ENCODE data around the gene ERGIC3. TPM values are rescaled to one million over a fixed set of nuclear protein-coding genes. Genes with fewer than 3 reads are reported as not detected.

The ERGIC3 gene
- total RNA-seq, result 100 to 1,000 TPM; 106 to 199 (median 153) TPM

DNA sequence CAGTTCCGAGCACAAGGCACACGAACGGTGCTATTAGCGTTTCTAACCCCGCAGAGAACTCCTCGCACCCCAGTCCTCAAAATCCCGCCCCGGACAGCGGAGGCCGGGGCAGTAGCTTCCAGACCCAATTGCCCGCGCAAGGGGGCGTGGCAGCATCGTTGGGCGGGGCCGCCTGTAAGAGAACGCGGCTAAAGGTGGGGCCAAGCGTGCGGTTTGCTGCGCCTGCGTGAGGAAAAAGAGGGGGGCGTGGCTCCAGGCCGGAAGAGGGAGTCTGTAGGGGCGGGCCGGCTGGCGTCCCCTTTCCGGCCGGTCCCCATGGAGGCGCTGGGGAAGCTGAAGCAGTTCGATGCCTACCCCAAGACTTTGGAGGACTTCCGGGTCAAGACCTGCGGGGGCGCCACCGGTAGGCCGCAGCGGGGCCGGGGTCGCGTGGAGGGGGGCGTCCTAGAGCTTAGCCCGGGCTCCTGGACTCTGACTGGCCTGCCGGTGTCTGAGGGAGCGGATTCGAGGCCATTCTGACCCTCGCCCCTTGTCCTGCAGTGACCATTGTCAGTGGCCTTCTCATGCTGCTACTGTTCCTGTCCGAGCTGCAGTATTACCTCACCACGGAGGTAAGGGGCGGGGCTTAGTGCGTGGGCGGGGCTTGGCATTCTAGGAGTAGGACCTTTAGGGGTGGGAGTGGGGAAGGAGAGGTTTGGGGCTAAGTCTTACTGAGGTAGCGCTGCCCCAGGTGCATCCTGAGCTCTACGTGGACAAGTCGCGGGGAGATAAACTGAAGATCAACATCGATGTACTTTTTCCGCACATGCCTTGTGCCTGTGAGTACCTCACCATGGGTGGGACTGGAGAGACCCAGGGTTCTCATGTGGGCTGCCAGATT lies at the start of gene ERGIC3:
Gene ERGIC3 (plus strand): TSS at position 296 of the 880 bp plus-strand sequence. CDS start 20 bp downstream, at position 316.
- Histone ChIP-seq H3K4me3 (peak within 1 kb of the TSS; percentile 76 to 79 (median 78)), H3K27ac (peak within 1 kb of the TSS in 3 of 4 donors; percentile 75 to 82 (median 75)), H3K36me3 (peaks cover 0 to 39% (median 0%) of the 10 kb centered on the region in 3 donors), H3K9me3 (no peaks in the 10 kb centered on the region), H3K27me3 (no peaks in the 10 kb centered on the region), H3K4me1 (peaks cover 0 to 21% (median 5%) of the 10 kb centered on the region in 4 donors)
- DNase-seq (ENCODE audit: low spot score in 2 of 2), result peak; percentile 95 to 97
- WGBS, 2 donors, result 4 to 5% methylated on average over 44 to 54 of the region's 57 CpGs
- TF ChIP-seq EP300 (IDR thresholded peaks at IDR 0.05) (peak; percentile 74 to 83), POLR2A (IDR thresholded peaks at IDR 0.05) (no peak)
- TF ChIP-seq, protein P1, sequence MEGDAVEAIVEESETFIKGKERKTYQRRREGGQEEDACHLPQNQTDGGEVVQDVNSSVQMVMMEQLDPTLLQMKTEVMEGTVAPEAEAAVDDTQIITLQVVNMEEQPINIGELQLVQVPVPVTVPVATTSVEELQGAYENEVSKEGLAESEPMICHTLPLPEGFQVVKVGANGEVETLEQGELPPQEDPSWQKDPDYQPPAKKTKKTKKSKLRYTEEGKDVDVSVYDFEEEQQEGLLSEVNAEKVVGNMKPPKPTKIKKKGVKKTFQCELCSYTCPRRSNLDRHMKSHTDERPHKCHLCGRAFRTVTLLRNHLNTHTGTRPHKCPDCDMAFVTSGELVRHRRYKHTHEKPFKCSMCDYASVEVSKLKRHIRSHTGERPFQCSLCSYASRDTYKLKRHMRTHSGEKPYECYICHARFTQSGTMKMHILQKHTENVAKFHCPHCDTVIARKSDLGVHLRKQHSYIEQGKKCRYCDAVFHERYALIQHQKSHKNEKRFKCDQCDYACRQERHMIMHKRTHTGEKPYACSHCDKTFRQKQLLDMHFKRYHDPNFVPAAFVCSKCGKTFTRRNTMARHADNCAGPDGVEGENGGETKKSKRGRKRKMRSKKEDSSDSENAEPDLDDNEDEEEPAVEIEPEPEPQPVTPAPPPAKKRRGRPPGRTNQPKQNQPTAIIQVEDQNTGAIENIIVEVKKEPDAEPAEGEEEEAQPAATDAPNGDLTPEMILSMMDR (IDR thresholded peaks at IDR 0.05), result peak in 1 of 5 experiments; percentile 20

DNA sequence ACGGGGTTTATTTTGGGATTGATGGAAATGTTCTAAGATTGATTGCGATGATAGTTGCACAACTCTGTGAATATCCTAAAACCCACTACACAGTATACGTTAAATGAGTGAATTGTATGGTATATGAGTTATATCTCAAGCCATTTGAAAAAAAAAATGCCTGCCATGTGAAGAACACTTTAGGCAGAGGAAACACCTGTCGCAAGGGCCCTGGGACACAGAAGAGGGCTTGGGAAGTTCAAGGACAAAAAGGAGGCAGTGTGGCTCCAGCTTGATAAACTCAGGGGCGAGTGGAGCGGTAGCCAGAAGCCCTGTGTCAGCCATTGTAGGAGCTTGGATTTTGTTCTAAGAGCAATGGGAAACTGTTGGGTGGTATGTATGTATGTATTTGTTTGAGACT lies 49.5 kb upstream of the ERGIC3 start:
- no peak for TF ChIP-seq EP300 (IDR thresholded peaks at IDR 0.05)
- 94 to 95% methylated on average over 6 of the region's 6 CpGs for WGBS, 2 donors
- H3K36me3 ChIP-seq, result peaks cover 0 to 98% (median 30%) of the 10 kb centered on the region in 3 donors

DNA sequence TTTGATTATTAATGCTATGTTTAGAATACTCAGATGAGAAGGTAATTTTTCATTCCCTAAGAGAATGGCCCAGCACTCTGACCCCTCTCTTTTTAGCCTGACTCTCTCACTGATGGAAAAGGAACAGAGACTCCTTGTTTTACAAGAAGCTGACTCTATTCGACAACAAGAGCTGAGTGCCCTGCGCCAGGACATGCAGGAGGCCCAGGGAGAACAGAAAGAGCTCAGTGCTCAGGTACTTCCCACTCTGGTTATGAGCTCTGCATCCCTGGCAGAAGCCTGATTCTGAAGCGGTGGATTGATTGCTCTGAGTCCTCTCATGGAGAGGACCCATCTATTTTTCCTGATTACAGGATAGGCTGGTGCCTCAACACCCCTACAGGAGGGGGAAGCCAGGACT lies 45.4 kb upstream of the ERGIC3 start:
- 66 to 67% methylated on average over 3 of the region's 3 CpGs for WGBS, 2 donors
- no peak overlapping the region for H3K27ac ChIP-seq
- H3K27me3 ChIP-seq, result no peaks in the 10 kb centered on the region

More for the DNA sequence above, 49.5 kb upstream of the ERGIC3 start:
- no peak overlapping the region for H3K27ac ChIP-seq
- no peaks in the 10 kb centered on the region for H3K4me1 ChIP-seq
- H3K27me3 ChIP-seq, result no peaks in the 10 kb centered on the region
- DNase-seq (ENCODE audit: low spot score in 2 of 2), result no peak
- no peaks in the 10 kb centered on the region for H3K9me3 ChIP-seq
- no peak overlapping the region for H3K4me3 ChIP-seq

DNA sequence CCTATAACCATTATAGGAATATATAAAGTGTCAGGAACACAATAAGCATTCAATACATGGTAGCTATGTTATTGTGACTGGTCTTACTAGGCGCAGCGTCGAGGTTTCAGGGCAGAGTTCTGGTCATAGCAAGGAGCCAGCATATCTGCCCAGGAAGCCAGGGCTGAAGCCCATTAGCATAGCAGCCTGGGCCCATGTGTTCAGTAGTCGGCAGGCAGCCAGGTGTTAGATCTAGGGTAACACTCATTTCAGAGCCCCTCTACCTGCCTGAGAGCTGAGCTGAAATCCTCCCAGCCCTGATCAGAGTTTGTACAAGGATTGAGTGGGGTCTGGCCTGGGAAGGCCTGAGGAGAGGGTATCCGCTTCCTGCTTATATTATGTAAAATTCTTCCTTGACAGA lies 44.6 kb upstream of the ERGIC3 start:
- TF ChIP-seq, protein P1 (IDR thresholded peaks at IDR 0.05), result no peak
- no peak for TF ChIP-seq POLR2A (IDR thresholded peaks at IDR 0.05)
- DNase-seq (ENCODE audit: low spot score in 2 of 2), result no peak
- H3K27ac ChIP-seq, result no peak overlapping the region
- no peaks in the 10 kb centered on the region for H3K27me3 ChIP-seq
- no peaks in the 10 kb centered on the region for H3K9me3 ChIP-seq
- WGBS, 2 donors, result 88 to 95% methylated on average over 5 of the region's 5 CpGs
- H3K4me3 ChIP-seq, result no peak overlapping the region
- H3K4me1 ChIP-seq, result no peaks in the 10 kb centered on the region
- H3K36me3 ChIP-seq, result peaks cover 0 to 100% (median 40%) of the 10 kb centered on the region in 3 donors

More for the DNA sequence above, 45.4 kb upstream of the ERGIC3 start:
- DNase-seq (ENCODE audit: low spot score in 2 of 2), result no peak
- Histone ChIP-seq H3K4me3 (no peak overlapping the region), H3K4me1 (no peaks in the 10 kb centered on the region), H3K9me3 (no peaks in the 10 kb centered on the region), H3K36me3 (peaks cover 0 to 100% (median 36%) of the 10 kb centered on the region in 3 donors)
- TF ChIP-seq POLR2A (IDR thresholded peaks at IDR 0.05), result no peak
- TF ChIP-seq, protein P1 (IDR thresholded peaks at IDR 0.05), result no peak
- TF ChIP-seq EP300 (IDR thresholded peaks at IDR 0.05), result no peak

DNA sequence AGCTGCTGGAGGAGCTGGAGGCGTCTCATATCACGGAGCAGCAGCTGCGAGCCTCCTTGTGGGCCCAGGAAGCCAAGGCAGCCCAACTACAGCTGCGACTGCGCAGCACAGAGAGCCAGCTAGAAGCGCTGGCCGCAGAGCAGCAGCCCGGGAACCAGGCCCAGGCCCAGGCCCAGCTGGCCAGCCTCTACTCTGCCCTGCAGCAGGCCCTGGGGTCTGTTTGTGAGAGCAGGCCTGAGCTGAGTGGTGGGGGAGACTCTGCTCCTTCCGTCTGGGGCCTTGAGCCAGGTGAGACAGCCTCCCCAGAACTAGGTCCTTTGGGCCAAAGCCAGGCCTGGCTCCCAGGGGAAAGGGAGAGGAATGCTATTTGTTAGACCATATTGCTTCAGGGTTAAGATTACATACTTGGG lies 44.1 kb upstream of the ERGIC3 start:
- Histone ChIP-seq H3K4me3 (no peak overlapping the region), H3K9me3 (no peaks in the 10 kb centered on the region), H3K4me1 (no peaks in the 10 kb centered on the region), H3K27ac (no peak overlapping the region), H3K27me3 (no peaks in the 10 kb centered on the region), H3K36me3 (peaks cover 0 to 100% (median 40%) of the 10 kb centered on the region in 3 donors)
- WGBS, 2 donors, result 77 to 87% methylated on average over 8 to 9 of the region's 9 CpGs
- TF ChIP-seq, protein P1 (IDR thresholded peaks at IDR 0.05), result no peak
- TF ChIP-seq EP300 (IDR thresholded peaks at IDR 0.05), result no peak
- peak; percentile 24 to 46 for DNase-seq (ENCODE audit: low spot score in 2 of 2)
